ENCODE results near the gene TFAP2B.
A peak's percentile ranks its signal among the peaks of the same experiment; 100 is the strongest.

The TFAP2B gene

GRCh38 chr6:50795574-50795973, 23.1 kb upstream of the TFAP2B start:
- no peak for DNase-seq (ENCODE audit: low read depth)
- no peak for TF ChIP-seq CTCF (IDR thresholded peaks at IDR 0.05; ENCODE audit: control insufficient read depth, insufficient read depth, low read depth, low read length, missing control alignments)
- no peak overlapping the region for H3K4me3 ChIP-seq (ENCODE audit: control insufficient read depth, low read depth, low read length)

GRCh38 chr6:50804283-50804682, 14.4 kb upstream of the TFAP2B start:
- TF ChIP-seq CTCF (IDR thresholded peaks at IDR 0.05; ENCODE audit: control insufficient read depth, insufficient read depth, low read depth, low read length, missing control alignments) = no peak
- DNase-seq (ENCODE audit: low read depth) = no peak
- H3K4me3 ChIP-seq (ENCODE audit: control insufficient read depth, low read depth, low read length) = no peak overlapping the region

- no peak for DNase-seq (ENCODE audit: low read depth)
- no peak for TF ChIP-seq CTCF (IDR thresholded peaks at IDR 0.05; ENCODE audit: control insufficient read depth, insufficient read depth, low read depth, low read length, missing control alignments)
- no peak overlapping the region for H3K4me3 ChIP-seq (ENCODE audit: control insufficient read depth, low read depth, low read length)
These were observed 11.6 kb upstream of the TFAP2B start for GRCh38 chr6:50807035-50807434.

DNA sequence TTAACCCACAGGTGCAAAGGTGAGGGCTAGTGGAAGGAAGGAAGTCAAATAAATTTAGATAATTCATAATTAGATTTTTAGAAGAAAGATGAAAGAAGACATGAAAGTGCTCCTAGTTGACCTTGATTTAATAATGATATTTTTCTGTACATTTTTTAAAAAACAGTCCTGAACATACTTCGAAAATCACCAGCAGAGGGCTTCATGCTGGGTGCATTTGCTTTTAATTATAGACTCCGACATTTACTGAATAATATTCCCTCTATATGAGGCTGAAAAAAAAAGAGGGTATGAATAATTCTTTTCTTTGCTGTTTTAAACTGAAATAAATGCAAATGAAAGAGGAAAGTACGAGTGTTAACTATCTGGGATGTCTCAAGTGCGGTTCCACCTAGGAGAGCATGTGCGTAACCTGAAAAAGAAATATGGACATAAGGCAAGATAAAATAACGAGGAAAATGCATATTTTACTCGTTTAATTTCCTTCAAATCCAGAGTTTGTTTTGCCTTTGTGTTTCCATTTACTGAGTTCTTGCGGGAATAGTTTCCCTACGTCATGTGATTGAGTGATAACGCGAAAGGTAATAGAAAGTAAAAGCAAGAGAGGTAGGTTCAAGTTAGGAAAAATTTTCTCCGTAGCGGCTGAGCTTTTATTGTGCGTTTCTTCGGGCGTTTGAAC, 3.1 kb upstream of the TFAP2B start:
- H3K4me3 ChIP-seq (ENCODE audit: control insufficient read depth, low read depth, low read length) = peak overlapping the region; percentile 49
- DNase-seq (ENCODE audit: low read depth) = no peak
- TF ChIP-seq CTCF (IDR thresholded peaks at IDR 0.05; ENCODE audit: control insufficient read depth, insufficient read depth, low read depth, low read length, missing control alignments) = peak; percentile 46

DNA sequence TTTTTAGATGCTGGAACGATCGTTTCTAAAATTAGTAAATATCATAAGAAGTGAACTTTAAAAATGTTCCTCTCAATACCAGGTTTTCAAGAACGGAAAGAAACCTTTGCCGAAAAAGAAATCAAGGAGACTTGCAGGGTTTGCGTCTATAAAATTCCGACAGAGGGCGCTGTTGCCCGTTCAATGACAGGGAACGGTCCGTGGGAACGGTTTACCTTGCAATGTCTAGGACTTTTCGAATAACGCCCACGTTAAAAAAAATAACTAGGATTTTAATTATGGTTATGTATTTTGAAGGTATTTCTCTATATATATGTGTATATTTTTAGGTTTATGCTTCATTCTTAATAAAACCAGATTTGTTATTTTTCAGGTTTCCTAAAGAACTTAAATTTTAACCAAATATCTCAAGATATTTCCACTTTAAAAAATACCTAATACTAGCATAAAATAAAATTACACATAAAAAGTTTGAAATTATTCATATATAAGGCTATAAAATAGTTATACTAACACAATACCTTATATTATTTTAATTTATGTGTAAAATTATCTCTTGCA, 2.5 kb upstream of the TFAP2B start:
- peak; percentile 18 for DNase-seq (ENCODE audit: low read depth)
- peak; percentile 79 for TF ChIP-seq CTCF (IDR thresholded peaks at IDR 0.05; ENCODE audit: control insufficient read depth, insufficient read depth, low read depth, low read length, missing control alignments)
- H3K4me3 ChIP-seq (ENCODE audit: control insufficient read depth, low read depth, low read length) = peak overlapping the region; percentile 49

DNA sequence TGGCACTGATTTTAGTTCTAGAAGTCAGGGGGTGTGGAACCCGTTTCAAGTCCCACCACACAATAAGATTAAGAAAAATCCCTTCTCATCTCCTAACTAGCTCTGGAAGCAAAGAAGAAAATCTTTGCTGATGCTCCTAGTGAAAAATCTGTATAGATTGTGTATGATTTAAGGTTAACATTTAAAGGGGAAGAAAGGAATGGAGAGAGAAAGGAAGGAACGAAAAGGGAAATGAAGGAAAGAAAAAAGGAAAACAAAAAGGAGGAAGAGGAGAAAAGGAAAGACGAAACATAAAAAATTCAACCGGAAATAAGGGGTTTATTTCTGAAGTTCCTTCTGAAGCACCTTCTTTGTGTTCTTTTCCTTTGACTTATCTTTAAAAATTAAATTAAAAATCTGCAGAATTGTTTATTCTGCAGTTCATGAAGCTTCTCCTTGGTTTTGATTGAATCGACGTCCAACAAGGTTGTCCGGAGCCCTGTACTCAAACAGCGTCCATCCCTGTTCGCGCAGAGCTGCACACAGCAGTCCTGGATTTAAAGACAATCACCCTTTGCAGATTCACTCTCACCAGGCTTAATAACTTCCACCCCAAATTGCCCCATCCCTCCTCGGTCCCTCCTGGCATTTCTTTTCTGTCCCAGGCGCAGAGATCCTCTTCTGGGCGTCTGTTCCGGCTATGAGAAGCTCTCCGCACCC, 1.6 kb upstream of the TFAP2B start:
- DNase-seq (ENCODE audit: low read depth) = no peak
- TF ChIP-seq CTCF (IDR thresholded peaks at IDR 0.05; ENCODE audit: control insufficient read depth, insufficient read depth, low read depth, low read length, missing control alignments) = no peak
- no peak overlapping the region for H3K4me3 ChIP-seq (ENCODE audit: control insufficient read depth, low read depth, low read length)

Data from AG09309 (cell line).